Nephron (organoid): ENCODE measurements around the gene SPIRE2.
"Not testable (repeated sequence)": the region's sequence is repeated elsewhere in the genome, so short reads cannot be mapped to it uniquely, and the experiment has no call there.

Experiments
- H3K27ac Mint-ChIP-seq, 3 experiments: 2 replicates each; pipeline ENCODE4 v1.8.0; 2020; ENCODE audit warnings: mixed read lengths in 3 of 3, mild to moderate bottlenecking in 2 of 3, moderate library complexity in 1 of 3
- H3K27me3 Mint-ChIP-seq: 2 replicates; pipeline ENCODE4 v1.8.0; 2021; ENCODE audit warnings: low read depth, mild to moderate bottlenecking, moderate library complexity, mixed read lengths
- H3K36me3 Mint-ChIP-seq: 2 replicates; pipeline ENCODE4 v1.8.0; 2020; ENCODE audit warnings: low read depth, mixed read lengths
- H3K4me1 Mint-ChIP-seq: 2 replicates; pipeline ENCODE4 v1.8.0; 2020; ENCODE audit warnings: mixed read lengths
- H3K4me3 Mint-ChIP-seq, 3 experiments: 2 replicates each; pipeline ENCODE4 v1.8.0; 2020; ENCODE audit warnings: mild to moderate bottlenecking in 3 of 3, mixed read lengths in 3 of 3, moderate library complexity in 2 of 3
- H3K9me3 Mint-ChIP-seq: 2 replicates; pipeline ENCODE4 v1.8.0; 2020; ENCODE audit warnings: mixed read lengths
- CTCF ChIP-seq, 3 experiments: fragments of 200-600 bp; sonication (generic); IDR thresholded peaks; one replicate each; pipeline ENCODE4 v1.5.0; 2021; ENCODE audit warnings: antibody characterized with exemption in 3 of 3; ENCODE audit not compliant: unreplicated experiment in 3 of 3

The SPIRE2 gene

GRCh38 chr16:89870440-89870839 is 42.2 kb downstream of the SPIRE2 start:
- H3K9me3 Mint-ChIP-seq = no peaks in the 10 kb centered on the region
- H3K4me1 Mint-ChIP-seq = peaks cover 9% of the 10 kb centered on the region

GRCh38 chr16:89871895-89872294 is 43.6 kb downstream of the SPIRE2 start:
- no peak for TF ChIP-seq CTCF (IDR thresholded peaks at IDR 0.05; ENCODE audit: unreplicated experiment in 3 of 3)
- Mint-ChIP-seq H3K27me3 (peaks cover 3% of the 10 kb centered on the region), H3K4me3 (peak overlapping the region in 2 of 3 experiments; percentile 37 to 66), H3K4me1 (peaks cover 9% of the 10 kb centered on the region), H3K27ac (no peak overlapping the region), H3K9me3 (no peaks in the 10 kb centered on the region), H3K36me3 (peaks cover 12% of the 10 kb centered on the region)

More at GRCh38 chr16:89870440-89870839, 42.2 kb downstream of the SPIRE2 start:
- TF ChIP-seq CTCF (IDR thresholded peaks at IDR 0.05; ENCODE audit: unreplicated experiment in 3 of 3) = no peak
- Mint-ChIP-seq H3K4me3 (peak overlapping the region in 2 of 3 experiments; percentile 38 to 48), H3K27me3 (peaks cover 3% of the 10 kb centered on the region), H3K36me3 (peaks cover 12% of the 10 kb centered on the region), H3K27ac (no peak overlapping the region)

- Mint-ChIP-seq H3K9me3 (no peaks in the 10 kb centered on the region), H3K4me1 (peaks cover 9% of the 10 kb centered on the region), H3K27ac (peak within 1 kb of the TSS; percentile 93 to 99 (median 99)), H3K27me3 (no peaks in the 10 kb centered on the region), H3K4me3 (peak within 1 kb of the TSS; percentile 93 to 94 (median 93)), H3K36me3 (peaks cover 12% of the 10 kb centered on the region)
- no peak for TF ChIP-seq CTCF (IDR thresholded peaks at IDR 0.05; ENCODE audit: unreplicated experiment in 3 of 3)
Observed at GRCh38 chr16:89873109-89873971, 45.1 kb downstream of the SPIRE2 start, which contains the start of gene TCF25. Gene TCF25 (plus strand): TSS chr16:89873592. CDS start chr16:89873668, 76 bp downstream.

GRCh38 chr16:89873972-89874689 is 45.9 kb downstream of the SPIRE2 start:
- no peaks in the 10 kb centered on the region for H3K27me3 Mint-ChIP-seq
- H3K36me3 Mint-ChIP-seq = peaks cover 18% of the 10 kb centered on the region
- TF ChIP-seq CTCF (IDR thresholded peaks at IDR 0.05; ENCODE audit: unreplicated experiment in 3 of 3) = no peak
- H3K4me3 Mint-ChIP-seq = peak overlapping the region; percentile 93 to 94 (median 93)
- peak overlapping the region; percentile 93 to 99 (median 99) for H3K27ac Mint-ChIP-seq
- H3K9me3 Mint-ChIP-seq = no peaks in the 10 kb centered on the region
- peaks cover 9% of the 10 kb centered on the region for H3K4me1 Mint-ChIP-seq

- H3K4me3 Mint-ChIP-seq, H3K4me1 Mint-ChIP-seq, H3K27ac Mint-ChIP-seq, H3K27me3 Mint-ChIP-seq, H3K9me3 Mint-ChIP-seq: not testable (repeated sequence)
- peaks cover 44% of the 10 kb centered on the region for H3K36me3 Mint-ChIP-seq
Observed at GRCh38 chr16:89879123-89879522, 50.8 kb downstream of the SPIRE2 start.
